Motor neuron (in vitro differentiated cells): ENCODE data around the gene DHX38. TPM values are rescaled to one million over a fixed set of nuclear protein-coding genes. Genes with fewer than 3 reads are reported as not detected.
"Not testable (repeated sequence)": the region's sequence is repeated elsewhere in the genome, so short reads cannot be mapped to it uniquely, and the experiment has no call there.

Source experiments
- ATAC-seq, 8 experiments: fragments of 200-7000 bp; cut with Tn5 transposase; replicated peaks in 6 of 8; 2 replicates each; pipeline ENCODE4 v1.8.0; 2021; ENCODE audit warnings: mild to moderate bottlenecking in 8 of 8, moderate library complexity in 8 of 8
- H3K27ac ChIP-seq, 2 donors: fragments of 250-450 bp; sonication (Bioruptor Pico); 2 replicates each; pipeline ENCODE4 v1.9.0; 2021; ENCODE audit warnings: antibody characterized with exemption in 2 of 2, mild to moderate bottlenecking in 2 of 2, moderate library complexity in 1 of 2
- H3K4me1 ChIP-seq, 2 donors: fragments of 250-450 bp; sonication (Bioruptor Pico); replicated peaks in 1 of 2; 2 replicates each; pipeline ENCODE4 v1.6.1; 2021; ENCODE audit warnings: antibody characterized with exemption in 2 of 2, mild to moderate bottlenecking in 2 of 2, moderate library complexity in 1 of 2
- H3K4me3 ChIP-seq, 5 donors: fragments of 250-450 bp; sonication (Bioruptor Pico); 2 replicates each; pipeline ENCODE4 v1.9.0; 2021; ENCODE audit warnings: antibody characterized with exemption in 5 of 5, mild to moderate bottlenecking in 5 of 5, moderate library complexity in 4 of 5
- WGBS, 10 experiments: fragments of 450-650 bp; shearing (Covaris generic); methylation state at CpG; one replicate each; pipeline ENCODE4 v1.0.0; 2022; 5-methylcytosine and 5-hydroxymethylcytosine counted together
- in situ Hi-C, 9 experiments: fragments of 400-800 bp; cut with MboI; loops; one replicate each; pipeline ENCODE4 v1.15.0; 2021; ENCODE audit warnings: low sequenced_read_pairs in 9 of 9, low pct_unique_long_range_greater_than_20kb in 2 of 9; ENCODE audit not compliant: unreplicated experiment in 9 of 9
- total RNA-seq, 8 experiments: library from RNA; unstranded; fragments of 300-600 nt; gene quantifications; 2 replicates each; pipeline versions ENCODE4 v1.2.3 to v1.2.4, GENCODE V29; 2022

The DHX38 gene
- total RNA-seq = 10 to 100 TPM; 28.2 to 75.7 (median 44.2) TPM

DNA sequence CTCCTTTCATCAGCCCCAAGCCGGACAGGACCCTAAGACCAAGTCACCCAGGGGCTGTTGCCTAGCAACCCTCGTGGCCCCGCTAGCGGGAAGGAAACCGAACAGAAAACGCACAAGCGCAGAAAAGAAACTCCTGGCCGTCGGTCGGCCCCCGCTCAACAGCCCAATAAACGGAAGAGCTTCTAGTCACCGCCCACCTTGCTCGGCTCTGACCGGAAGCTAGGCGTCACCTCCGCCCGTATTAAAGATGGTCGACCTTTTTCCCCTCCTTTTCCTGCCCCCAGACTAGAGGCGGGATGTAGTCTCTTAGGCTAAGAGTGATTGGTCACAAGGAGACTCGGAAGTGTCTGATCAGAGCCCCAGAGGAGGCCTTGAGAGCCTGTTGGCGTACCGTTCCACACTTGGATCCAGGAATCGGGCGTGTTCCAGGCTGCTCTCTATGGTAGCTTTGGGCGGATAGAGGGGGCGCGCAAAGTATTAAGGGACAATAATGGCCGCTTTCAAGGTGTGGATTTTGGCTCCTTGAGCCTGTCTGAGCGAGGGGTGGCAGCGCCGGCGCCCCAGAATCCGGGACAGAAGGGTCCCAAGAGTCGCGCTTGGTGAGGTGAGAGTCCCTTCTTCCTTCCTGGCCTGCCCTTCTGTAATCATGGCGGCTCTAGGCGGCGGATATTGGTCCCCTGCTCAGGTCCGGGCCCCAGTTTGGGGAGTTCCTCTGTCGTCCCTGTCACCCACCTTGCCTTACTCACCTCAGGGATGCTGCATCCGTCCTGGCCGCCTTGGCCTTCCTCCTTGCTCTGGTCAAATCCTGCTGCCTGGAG is at the start of gene DHX38, which contains the start of gene TXNL4B:
TSS of gene DHX38 (plus strand) at position 400 of the 818 bp plus-strand sequence. CDS start 2,311 bp downstream, outside the sequence.
TSS of gene TXNL4B (minus strand) at position 173 of the 818 bp plus-strand sequence. CDS start 2,871 bp downstream, outside the sequence.
- 0 to 2% (median 0%) methylated on average over 1 to 24 of the region's 43 CpGs; no CpG with 5 or more reads in 3 of the 10 experiments for WGBS, 10 experiments
- peaks cover 14 to 26% of the 10 kb centered on the region in 2 donors for H3K4me1 ChIP-seq
- H3K27ac ChIP-seq = peak within 1 kb of the TSS; percentile 91 to 95
- in situ Hi-C loops = no loop called here
- ATAC-seq = peak; percentile 94 to 98 (median 96)
- peak within 1 kb of the TSS; percentile 62 to 89 (median 82) for H3K4me3 ChIP-seq

DNA sequence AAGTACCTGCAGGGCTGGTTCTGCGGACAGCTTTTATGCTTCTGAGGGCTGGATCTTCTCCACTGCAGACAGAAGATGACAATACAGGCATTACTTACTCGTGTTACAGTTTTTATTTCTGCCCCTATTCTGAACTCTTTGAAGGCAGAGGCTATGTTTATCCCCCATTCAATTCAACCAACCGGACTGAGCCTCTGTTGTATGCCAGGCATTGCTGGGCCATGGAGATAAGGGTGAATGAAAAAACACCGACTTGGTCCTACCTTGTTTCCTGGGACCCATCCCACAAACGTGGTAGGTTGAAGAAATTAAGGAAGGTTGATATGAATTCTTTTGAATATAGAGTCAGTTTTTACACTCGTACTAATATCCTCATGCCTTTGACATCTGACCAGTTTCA is 49.4 kb upstream of the DHX38 start:
- Histone ChIP-seq H3K27ac (no peak overlapping the region), H3K4me3 (no peak overlapping the region), H3K4me1 (peaks cover 0 to 4% of the 10 kb centered on the region in 2 donors)
- ATAC-seq = no peak
- in situ Hi-C loops = no loop called here
- WGBS, 10 experiments = 26 to 95% (median 68%) methylated on average over 2 to 6 of the region's 6 CpGs

DNA sequence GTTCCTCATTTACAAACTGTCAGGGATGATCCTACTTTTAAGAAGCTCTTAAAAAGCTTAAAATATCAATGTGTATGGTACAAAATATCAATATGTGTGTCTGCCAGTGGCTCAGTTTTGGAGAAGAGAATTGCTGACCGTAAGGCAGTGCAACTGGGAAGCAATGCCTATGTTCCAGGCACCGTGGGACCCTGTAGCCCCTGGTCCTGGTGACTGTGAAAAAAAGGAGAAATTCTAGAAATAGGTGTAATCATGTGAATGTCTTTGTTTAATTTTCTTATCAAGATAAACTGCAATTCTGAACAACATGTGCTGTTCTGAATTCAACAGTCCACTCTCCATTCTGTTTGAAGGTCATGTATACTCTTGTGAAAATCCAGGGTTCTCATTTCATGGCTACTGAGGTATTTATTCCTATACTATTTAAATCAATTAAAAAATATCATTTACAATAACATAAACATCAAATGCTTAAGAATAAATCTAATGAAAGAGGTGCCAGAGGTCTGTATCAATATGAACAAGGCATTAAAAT is 48.8 kb upstream of the DHX38 start:
- 0 to 100% (median 75%) methylated on average over 1 to 2 of the region's 2 CpGs; no CpG with 5 or more reads in 2 of the 10 experiments for WGBS, 10 experiments
- in situ Hi-C loops = no loop called here
- Histone ChIP-seq H3K4me3 (no peak overlapping the region), H3K27ac (no peak overlapping the region), H3K4me1 (peaks cover 0 to 4% of the 10 kb centered on the region in 2 donors)
- no peak for ATAC-seq

DNA sequence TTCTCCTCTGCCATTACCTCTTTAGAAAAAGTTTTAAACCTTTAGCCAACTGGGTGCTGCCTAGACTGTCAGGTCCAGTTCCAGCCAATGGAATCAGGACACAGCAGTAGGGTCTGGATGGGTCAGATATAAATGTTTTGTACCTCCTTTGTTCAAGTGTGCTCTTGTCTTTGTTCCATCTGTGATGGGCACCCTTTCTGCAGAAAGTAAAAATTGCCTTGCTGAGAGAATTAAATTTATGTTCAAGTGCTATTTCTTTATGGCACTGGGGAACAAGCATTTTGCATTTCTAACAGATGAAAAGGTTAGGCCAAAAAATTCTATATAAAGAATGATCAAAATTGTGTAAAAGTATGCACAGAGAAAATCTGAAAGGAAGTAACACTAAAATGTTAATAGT is 44.5 kb upstream of the DHX38 start:
- no peak for ATAC-seq
- in situ Hi-C loops = no loop called here
- H3K4me3 ChIP-seq = no peak overlapping the region
- H3K27ac ChIP-seq = no peak overlapping the region
- H3K4me1 ChIP-seq = no peaks in the 10 kb centered on the region

DNA sequence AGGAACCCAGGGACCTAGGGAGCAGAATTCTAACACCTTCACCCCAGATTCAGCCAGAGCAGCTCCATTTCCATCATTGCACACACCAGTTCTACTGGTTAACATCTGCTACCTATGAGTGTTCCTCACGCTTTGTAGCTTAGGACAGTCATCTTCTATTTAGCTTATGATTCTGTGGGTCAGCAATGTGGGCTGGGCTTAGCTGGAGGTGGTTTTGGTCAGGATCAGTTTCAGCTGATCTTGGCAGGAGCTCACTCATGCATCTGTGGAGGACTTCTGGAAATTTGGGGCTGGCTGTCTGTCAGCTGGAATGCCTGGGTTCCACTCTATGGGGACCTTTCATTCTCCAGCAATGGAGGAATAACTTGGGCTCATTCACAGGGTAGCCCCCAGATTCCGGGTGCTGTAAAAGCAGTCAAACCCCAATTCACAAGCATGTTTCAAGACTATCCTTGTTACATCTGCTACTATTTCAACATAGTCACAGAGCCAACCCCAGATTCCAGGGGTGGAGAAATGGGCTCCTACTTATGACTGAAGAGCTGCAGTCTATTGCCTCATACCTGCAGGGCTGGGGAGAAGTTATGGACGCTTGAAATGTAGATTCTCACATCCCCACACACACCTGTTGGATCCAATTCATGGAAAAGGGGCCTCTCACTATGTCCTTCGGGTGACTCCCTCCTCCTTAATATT is 42.7 kb upstream of the DHX38 start:
- no peak overlapping the region for H3K27ac ChIP-seq
- H3K4me1 ChIP-seq = no peaks in the 10 kb centered on the region
- no peak for ATAC-seq
- 0 to 100% (median 70%) methylated on average over 1 to 4 of the region's 4 CpGs; no CpG with 5 or more reads in 1 of the 10 experiments for WGBS, 10 experiments
- in situ Hi-C loops = no loop called here
- no peak overlapping the region for H3K4me3 ChIP-seq

DNA sequence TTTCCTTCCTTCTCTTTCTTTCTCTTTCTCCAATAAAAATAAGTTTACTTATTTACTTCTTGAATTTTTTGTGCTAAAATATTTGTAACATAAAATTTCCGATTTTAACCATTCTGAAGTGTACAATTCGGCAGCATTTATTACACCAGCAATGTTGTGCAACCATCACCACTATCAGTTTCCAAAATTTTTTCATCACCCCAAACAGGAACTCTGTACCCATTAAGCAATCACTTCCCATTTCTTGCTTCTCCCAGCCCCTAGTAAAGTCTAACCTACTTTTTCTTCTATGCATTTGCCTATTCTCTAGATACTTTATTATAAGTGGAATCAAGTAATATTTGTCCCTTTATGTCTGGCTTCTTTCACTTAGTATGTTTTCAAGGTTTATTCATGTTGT is 41.8 kb upstream of the DHX38 start:
- ATAC-seq = no peak

DNA sequence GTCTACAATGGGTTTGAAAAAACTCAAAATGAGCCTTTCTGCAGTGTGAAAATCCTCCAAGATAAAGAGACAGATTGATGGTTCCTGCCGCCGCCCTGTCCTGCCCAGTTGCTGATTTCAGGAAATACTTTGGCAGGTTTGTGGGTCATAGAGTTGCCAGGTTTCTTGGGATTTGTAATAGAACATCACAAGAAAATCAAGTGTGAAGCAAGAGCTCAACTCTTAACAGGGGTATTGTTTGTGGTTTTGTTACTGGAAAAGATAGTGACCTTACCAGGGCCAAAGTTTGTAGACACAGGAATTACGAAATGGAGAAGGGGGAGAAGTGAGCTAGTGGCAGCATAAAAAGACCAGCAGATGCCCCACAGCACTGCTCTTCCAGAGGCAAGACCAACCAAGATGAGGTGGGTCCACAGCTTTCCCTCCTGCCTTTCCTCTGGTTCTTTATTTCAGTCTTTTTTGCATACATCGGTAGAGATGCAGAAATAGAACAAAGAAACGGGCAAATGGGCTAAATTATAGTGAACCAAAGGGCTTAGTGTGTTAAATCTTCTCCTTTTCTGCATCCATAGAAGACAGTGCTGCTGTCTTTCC is 39.3 kb upstream of the DHX38 start, which contains the start of gene HP:
TSS of gene HP (plus strand) at position 252 of the 594 bp plus-strand sequence. CDS start at position 400, 148 bp downstream.
- ATAC-seq, H3K4me1 ChIP-seq, H3K4me3 ChIP-seq, H3K27ac ChIP-seq, in situ Hi-C loops: not testable (repeated sequence)
- 60 to 100% (median 80%) methylated on average over 2 to 5 of the region's 5 CpGs; no CpG with 5 or more reads in 3 of the 10 experiments for WGBS, 10 experiments

More for the DNA sequence above, 41.8 kb upstream of the DHX38 start:
- H3K27ac ChIP-seq = no peak overlapping the region
- no peaks in the 10 kb centered on the region for H3K4me1 ChIP-seq
- WGBS, 10 experiments = 3 to 97% (median 79%) methylated on average over 2 of the region's 2 CpGs
- H3K4me3 ChIP-seq = no peak overlapping the region
- in situ Hi-C loops = no loop called here

DNA sequence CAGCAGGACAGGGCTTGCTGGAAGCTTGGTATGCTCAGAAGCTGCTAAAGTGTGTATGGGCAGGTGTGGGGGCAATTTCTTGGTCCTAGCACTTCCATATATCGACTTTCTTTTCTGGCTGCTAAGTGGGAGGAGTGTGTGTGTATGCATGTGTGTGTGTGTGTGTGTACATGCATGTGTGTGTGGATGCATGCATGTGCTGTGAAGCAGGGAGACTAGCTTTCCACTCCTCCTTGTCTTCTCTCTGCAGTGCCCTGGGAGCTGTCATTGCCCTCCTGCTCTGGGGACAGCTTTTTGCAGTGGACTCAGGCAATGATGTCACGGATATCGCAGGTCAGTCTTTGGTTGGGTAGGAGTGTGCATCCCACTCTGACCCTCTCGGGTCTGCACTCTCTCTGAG is 37.7 kb upstream of the DHX38 start:
- in situ Hi-C loops = no loop called here
- WGBS, 10 experiments = 58 to 100% (median 75%) methylated on average over 1 to 4 of the region's 4 CpGs; no CpG with 5 or more reads in 5 of the 10 experiments
- H3K27ac ChIP-seq = no peak overlapping the region
- no peak overlapping the region for H3K4me3 ChIP-seq
- no peaks in the 10 kb centered on the region for H3K4me1 ChIP-seq
- no peak for ATAC-seq

DNA sequence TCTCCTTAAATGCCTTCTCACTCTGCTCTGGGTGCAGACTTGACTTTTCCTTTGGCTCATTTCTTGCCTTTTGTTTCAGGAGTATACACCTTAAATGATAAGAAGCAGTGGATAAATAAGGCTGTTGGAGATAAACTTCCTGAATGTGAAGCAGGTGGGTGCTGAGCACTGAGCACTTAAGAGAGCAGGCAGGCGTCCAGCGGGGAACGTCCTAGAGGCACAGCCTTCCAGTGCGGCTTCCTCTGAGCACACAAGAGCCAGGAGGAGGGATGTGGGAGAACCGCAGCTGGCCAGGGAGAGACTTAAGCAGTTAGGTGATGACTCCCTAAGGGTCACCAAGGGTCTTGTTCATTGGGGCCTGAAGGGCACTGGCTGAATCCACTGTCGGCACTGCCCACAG is 36.3 kb upstream of the DHX38 start:
- ATAC-seq, H3K4me3 ChIP-seq, H3K4me1 ChIP-seq, H3K27ac ChIP-seq, in situ Hi-C loops: not testable (repeated sequence)
- no CpG with 5 or more reads among the region's 6 CpGs for WGBS, 10 experiments

DNA sequence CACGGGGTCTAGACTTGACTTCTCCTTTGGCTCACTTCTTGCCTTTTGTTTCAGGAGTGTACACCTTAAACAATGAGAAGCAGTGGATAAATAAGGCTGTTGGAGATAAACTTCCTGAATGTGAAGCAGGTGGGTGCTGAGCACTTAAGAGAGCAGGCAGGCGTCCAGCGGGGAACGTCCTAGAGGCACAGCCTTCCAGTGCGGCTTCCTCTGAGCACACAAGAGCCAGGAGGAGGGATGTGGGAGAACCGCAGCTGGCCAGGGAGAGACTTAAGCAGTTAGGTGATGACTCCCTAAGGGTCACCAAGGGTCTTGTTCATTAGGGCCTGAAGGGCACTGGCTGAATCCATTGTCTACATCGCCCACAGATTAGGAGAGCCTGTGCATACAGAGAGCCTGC is 34.6 kb upstream of the DHX38 start:
- in situ Hi-C loops, H3K4me3 ChIP-seq, H3K4me1 ChIP-seq, ATAC-seq, H3K27ac ChIP-seq: not testable (repeated sequence)
- WGBS, 10 experiments = 17 to 93% (median 63%) methylated on average over 1 to 4 of the region's 7 CpGs; no CpG with 5 or more reads in 5 of the 10 experiments

DNA sequence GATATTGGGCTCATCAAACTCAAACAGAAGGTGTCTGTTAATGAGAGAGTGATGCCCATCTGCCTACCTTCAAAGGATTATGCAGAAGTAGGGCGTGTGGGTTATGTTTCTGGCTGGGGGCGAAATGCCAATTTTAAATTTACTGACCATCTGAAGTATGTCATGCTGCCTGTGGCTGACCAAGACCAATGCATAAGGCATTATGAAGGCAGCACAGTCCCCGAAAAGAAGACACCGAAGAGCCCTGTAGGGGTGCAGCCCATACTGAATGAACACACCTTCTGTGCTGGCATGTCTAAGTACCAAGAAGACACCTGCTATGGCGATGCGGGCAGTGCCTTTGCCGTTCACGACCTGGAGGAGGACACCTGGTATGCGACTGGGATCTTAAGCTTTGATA is 33.2 kb upstream of the DHX38 start:
- Histone ChIP-seq H3K27ac (no peak overlapping the region), H3K4me3 (no peak overlapping the region), H3K4me1 (no peaks in the 10 kb centered on the region)
- no peak for ATAC-seq
- WGBS, 10 experiments = 0 to 100% (median 60%) methylated on average over 1 to 2 of the region's 9 CpGs; no CpG with 5 or more reads in 5 of the 10 experiments
- in situ Hi-C loops = no loop called here

DNA sequence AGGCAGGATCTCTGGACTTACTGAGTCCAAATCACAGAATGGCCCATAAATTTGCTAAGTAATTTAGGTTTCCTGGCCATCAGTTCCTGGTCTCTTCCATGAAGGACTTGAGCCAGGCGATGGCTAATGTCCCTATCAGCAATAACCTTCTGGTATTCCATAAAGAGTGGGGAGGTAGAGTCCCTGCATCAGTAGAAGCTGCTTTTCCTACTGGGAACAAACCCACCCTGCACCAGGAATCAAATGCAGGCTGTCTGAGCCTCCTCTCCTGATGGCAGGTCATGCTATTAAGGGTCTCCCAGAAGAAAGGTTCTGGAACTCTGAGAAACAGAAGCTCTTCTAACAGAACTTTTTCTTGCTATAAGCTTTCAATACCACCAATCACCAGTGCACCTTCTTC is 32.1 kb upstream of the DHX38 start:
- in situ Hi-C loops = no loop called here
- 20 to 100% (median 50%) methylated on average over 1 of the region's 1 CpG; no CpG with 5 or more reads in 7 of the 10 experiments for WGBS, 10 experiments

More for the DNA sequence above, 32.1 kb upstream of the DHX38 start:
- Histone ChIP-seq H3K4me3 (no peak overlapping the region), H3K27ac (no peak overlapping the region), H3K4me1 (no peaks in the 10 kb centered on the region)
- no peak for ATAC-seq
